ENCODE measurements around the gene KIAA1671.

KIAA1671 gene

DNA sequence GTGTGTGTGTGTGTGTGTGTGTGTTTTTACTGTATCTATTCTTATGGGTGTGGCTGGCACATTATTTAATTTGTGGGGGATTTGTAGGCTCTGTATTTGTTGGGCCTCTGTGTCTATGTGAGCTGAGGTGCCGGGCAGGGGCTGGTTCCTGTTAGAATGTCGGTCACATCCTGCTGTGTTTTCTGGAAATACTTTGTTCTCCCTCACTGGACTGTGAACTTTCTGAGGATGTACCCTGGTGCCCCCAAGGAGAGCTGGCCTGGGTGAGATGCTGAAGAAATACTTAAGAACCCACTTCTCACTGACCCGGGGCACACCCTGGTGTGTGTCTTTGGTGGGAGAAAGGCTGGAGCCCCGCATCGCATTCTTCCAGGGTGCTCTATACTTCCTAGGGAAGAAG is 28.6 kb downstream of the KIAA1671 start:
- DNase-seq (ENCODE audit: low read depth in 2 of 2): no peak

DNA sequence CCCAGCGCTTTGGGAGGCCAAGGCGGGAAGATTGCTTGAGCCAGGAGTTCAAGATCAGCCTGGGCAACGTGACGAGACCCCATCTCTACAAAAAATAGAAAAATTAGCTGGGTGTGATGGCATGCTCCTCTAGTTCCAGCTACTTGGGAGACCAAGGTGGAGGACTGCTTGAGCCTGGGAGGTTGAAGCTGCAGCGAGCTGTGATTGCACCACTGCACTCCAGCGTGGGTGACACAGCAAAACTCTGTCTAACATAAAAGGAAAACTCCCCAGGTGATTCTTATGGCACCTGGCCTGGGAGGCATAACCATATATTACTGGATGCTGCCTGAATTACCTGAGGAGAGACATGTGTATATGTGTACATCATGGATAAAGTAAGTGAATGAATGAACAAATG is 29.1 kb downstream of the KIAA1671 start:
- DNase-seq (ENCODE audit: low read depth in 2 of 2): no peak

DNA sequence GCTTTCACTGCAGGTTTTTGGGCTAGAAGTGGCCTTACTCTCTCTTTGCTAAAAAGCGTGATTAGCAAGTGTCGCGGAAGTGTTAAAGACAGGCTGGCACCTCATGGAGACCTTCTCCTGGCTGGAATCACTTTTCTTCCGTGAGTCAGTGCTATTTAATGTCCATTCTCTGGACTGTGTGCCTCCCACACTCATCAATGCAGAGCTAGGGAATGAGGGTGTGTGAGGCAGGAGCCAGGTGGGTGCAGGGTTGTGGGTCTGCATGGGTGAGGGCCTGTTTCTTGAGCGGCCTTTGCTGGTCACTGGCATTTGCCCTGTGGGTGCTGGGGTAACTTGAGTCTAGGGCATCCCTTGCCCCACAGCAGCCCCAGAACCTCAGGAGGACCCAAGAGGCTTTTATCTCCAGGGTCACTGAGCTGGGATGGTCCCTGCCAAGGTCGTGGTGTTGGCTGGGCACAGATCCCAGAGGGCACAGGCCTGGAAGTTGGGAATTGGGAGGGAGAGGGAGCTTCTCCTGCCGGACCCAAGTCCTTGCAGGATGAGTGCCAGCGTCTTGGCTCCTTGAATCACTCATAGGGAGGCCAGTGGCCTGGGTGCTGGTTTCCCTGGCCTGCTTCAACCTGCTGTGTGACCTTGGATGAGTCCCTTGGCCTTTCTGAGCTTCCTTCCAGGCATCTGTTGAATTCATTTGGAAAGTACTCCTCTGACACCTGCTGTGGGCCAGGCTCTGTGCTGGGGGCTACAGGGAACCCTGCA is 30.0 kb downstream of the KIAA1671 start:
- no peak for DNase-seq (ENCODE audit: low read depth in 2 of 2)

DNA sequence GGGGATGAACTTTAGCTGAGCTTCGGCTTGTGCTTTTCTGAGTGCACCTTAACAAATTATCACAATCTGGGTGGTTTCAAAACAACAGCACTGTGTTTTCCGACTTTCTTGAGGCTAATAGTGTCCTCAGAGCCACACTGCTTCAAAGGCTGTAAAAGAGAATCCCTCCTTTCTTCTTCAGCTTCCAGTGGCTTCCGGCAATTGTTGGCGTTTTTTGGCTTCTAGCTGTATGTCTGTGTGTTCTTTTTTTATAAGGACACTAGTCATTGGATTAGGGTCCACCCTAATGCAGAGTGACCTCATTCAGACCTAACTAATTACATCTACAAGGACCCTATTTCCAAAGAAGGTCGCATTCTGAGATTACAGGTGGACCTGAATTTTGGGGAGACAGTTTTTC is 30.6 kb downstream of the KIAA1671 start:
- no peak for DNase-seq (ENCODE audit: low read depth in 2 of 2)

DNA sequence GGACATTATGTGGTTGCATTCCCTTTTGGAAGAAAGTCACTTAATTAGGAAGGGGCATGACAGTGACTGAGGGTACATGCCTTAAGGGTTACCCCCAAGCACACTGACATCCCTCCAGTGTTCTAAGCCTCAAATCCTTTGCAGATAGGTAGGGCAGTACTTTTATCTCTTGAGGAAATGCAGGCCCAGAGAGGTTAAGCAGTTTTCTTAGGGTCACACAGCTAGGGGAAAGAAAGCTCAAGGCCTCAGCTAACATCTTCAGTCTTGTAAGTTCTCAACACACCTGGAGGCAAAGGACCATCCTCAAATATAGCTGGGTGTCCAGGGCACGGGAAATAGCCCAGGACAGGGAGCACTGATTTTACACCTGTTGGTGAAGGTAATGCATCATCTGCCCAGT is 31.6 kb downstream of the KIAA1671 start:
- no peak for DNase-seq (ENCODE audit: low read depth in 2 of 2)

DNA sequence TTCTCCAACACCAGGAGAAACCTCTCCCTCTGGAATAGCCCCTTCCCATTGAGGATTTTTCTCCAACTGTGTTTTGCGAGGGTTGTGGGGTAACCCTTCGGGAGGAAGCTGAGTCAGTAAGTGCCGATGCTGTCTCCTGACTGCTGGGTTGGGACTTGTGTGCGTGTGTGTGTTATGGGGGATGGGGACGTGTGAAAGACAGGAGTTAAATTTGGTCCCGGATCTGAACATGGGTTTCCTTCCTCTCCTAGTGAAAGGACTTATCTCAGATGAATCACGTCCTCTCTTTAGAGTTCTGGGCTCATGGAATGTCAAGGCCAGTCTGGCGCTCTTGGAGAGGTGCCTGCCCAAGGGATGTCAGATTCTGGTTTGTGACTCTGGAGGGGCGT is 33.3 kb downstream of the KIAA1671 start:
- DNase-seq (ENCODE audit: low read depth in 2 of 2): no peak

DNA sequence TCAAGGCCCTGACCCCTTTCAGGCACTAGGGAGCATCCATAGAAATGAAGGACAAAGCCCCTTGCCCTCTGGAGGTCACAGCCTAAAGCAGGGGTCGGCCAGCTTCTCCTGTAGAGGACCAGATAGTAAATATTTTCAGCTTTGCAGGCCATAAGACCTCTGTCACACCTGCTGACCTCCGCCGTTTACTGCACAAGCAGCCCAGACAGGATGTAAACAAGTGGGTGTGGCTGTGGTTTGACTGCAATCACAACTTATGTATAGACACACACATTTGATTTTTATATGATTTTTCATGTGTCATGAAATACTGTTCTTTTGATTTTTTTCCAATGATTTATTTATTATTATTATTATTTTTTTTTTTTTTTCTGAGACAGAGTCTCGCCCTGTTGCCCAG is 34.3 kb downstream of the KIAA1671 start:
- DNase-seq (ENCODE audit: low read depth in 2 of 2): no peak

DNA sequence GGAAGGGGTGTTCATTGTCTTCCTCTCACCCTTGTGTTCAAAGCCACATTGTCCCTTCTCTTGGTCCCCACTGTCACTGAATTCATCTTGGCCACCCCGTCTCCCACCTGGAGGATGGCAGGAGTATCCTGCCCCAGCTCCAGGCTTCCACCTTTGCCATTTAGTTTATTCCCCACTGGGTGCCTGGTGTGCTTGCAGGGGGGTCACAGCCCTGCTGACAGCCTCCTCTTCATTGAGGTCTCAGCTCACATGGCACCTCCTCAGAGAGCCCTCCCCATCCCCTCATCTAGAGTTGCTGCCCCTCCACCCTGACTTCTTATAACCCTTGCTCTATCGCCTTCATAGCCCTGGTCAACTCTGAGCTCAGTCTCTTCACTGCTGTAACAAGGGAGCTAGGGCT is 36.6 kb downstream of the KIAA1671 start:
- DNase-seq (ENCODE audit: low read depth in 2 of 2): no peak

DNA sequence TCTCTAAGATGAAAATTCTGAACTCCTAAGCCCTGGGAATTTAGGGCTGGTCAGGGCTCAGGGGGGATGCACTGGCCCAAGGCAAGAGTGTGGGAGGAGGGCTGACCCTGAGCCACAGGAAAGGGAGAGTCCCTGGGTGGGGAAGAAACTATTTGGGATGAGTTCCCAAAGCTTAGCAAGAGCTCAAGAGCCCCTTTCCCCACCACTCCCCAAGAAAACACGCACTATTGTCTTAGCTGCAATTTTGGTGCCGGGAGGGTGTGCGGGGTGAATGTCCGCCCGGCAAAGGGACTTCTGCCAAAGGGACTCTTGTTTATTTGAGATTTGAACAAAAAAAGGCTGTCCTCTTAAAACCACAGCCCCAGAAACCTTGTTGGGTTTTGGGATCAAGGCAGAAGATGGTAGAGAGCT is 37.0 kb downstream of the KIAA1671 start:
- no peak for DNase-seq (ENCODE audit: low read depth in 2 of 2)

DNA sequence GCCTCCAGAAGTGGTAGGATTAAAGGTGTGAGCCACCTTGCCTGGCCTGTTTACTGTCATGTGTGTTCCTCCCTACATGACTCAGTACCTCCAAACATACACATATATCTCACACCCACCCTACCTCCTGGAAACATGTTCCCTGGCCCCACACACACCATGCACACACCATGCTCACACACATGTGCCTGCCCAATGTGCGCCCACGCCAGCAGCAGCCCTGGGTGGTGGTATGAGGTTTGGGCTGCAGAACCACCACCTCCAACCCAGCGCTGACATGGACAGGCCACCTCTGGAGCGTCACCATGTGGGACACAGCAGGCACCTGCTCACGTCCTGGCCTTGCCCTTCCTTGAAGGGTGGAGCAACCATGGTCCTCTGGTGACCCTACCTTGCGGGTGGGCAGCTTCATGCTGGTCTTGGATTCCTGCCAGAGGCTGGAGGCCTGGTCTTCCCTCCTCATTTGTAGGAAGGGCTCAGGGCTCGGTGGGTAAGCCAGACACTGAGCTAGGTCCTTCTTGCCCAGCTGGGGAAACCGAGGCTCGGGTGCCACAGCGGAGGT is 37.9 kb downstream of the KIAA1671 start:
- DNase-seq (ENCODE audit: low read depth in 2 of 2): no peak

DNA sequence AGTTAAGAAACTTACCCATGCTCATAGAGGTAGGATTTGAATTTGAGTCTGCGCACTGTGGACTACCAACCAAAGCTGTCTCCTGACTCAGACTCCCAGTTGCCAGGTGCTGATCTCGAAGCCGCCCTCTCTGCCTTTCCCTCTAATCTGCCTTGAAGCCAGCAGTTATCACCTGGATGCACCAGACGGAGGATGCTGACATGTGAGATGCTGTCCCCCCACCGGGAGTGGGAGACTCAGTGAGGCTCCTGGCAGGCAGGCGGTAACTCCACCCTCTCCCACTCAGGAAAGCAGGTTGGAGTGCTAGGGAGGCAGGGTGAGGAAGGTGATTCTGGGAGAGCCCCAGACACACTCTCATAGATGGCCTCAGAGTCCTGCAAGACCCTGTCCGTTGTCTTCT is 40.4 kb downstream of the KIAA1671 start:
- no peak for DNase-seq (ENCODE audit: low read depth in 2 of 2)

DNA sequence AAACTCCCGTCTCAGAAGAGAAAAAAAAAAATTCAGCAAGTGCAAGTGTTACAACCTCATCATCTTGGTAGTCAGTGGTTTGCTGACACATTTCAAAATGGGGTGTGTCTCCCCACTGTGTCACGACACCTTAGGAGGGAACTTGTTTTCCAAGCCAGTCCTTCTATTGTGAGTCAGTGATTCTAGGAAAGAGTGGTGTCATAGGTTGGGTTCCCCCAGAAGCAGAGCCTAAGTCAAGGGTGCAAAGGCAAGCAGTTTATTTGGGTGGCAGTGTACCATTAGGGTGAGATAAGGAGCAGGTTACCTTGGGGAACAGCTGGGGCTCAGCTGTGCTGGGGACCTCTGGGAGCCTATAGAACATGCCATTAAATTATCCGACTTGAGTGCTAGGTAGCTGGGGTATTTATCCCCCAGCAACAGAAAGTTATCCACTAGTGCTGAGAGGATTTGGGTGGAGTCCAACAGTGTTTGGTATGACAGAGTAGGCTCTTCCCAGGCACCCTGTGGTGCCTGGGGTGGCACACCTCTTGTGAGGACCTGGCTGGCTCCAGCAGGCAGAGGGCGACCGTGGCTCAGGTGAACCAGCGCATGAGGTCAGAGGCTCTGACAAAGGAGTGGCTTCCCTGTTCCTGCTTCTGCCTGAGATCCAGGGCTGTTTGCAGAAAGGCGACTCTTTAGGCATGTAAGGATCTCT is 41.7 kb downstream of the KIAA1671 start:
- no peak for DNase-seq (ENCODE audit: low read depth in 2 of 2)

DNA sequence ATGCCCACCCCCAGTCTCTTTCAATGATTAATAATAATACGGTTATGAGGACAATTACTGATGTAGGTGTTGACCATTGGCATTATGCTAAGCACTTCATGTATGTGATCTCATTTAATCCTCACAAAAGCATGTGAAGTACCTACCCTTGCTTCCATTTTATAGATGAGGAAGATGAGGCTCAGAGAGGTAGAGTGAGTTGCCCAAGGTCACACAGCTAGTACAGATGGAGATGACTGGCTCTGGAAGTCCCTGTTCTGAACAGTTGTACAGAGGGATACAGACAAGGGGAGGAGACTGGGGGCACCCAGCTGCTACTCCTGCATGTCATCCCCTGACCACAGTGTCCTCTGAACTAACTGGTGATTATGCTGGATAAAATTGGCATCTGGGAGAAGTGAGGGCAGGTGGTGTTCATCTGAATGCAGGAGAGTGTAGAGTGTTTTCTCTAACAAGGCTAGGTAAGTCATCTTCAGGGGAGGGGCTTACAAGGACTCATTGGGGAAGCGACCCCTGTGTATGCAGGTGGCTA is 43.2 kb downstream of the KIAA1671 start:
- DNase-seq (ENCODE audit: low read depth in 2 of 2): no peak

DNA sequence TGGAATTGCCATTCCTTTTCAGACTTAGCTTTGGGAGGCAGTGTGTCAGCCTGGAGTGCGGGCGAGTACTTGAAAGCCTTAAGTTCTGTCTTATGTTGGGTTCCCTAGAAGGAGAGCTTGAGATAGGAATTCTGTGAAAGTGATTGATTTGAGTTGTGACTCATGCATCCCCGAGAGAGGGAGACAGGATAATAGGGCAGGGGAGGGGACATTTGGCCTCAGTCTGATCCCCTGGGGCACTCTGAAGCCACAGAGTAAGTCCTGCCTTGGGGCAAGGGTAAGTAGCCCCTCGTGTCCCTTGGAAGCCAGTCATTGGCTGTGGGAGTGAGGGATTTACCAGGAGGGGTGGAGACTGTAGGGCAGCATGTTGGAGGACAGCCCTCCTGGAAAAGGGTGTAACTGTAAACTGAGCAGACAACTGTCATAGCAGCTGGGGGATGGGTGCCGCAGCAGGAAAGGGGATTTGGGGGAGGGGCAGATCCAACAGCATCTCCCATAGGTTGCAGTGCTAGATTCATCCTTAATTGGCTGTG is 44.0 kb downstream of the KIAA1671 start:
- no peak for DNase-seq (ENCODE audit: low read depth in 2 of 2)

DNA sequence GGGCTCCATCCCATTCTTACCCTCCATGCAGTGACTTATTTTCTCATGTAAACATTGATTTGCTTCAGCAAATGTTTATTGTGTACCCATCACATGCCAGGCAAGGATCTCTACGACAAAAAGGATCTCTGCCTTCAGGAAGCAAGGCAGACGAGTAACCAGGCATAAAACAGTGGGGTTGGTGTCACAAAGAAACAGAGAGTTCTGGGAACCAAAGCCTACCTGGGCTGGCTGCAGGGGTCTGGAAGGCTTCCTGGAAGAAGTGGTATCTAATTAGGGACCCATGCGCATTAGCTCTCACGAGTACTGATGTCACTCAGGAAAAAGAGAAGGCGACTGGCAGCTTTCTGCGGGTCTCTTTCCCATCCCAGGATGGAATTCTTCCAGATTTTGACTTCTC is 44.5 kb downstream of the KIAA1671 start:
- no peak for DNase-seq (ENCODE audit: low read depth in 2 of 2)

DNA sequence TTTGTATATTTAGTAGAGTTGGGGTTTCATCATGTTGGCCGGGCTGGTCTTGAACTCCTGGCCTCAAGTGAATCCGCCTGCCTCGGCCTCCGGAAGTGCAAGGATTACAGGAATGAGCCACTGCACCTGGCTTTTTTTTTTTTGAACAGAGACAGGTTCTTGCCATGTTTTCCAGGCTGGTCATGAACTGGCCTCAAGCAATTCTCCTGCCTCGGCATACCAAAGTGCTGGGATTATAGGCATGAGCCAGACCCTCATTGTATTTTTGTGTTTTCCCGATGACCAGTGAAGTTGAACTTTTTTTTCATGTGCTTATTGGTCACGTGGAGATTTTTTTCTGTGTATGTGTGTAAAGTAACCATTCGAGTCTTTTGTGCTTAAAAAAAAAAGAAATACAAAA is 48.2 kb downstream of the KIAA1671 start:
- DNase-seq (ENCODE audit: low read depth in 2 of 2): no peak

DNA sequence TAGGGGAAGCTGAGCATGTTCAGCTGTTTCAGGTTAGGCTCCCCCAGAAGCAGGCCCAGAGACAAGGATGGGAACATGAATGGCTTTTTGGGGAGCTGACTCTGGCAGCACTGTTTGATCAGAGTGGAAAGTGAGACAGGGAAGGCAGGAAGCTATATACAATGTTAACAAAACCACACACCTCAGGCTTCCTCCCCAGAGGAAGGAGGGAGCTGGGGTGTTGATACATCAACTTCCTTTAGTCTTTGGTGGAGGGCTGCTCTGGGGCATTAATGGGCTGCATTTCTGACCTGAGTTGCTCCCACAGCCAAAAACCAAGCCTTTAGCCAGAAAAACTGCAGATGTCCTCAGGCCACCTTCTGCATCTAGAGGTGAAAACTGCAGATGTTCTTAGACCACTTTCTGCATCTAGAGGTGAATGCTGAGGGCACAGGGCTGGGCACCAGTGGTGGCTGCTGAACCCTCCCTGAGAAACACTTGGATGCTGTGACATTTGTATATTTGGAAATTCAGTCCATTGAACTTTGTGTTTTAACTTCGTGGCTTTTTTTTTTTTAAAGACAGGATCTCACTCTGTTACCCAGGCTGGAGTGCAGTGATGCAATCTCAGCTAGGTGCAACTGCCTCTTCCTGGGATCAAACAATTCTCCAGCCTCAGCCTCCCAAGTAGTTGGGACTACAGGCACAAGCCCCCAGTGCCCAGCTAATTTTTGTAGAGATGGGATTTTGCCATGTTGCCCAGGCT is 49.9 kb downstream of the KIAA1671 start:
- no peak for DNase-seq (ENCODE audit: low read depth in 2 of 2)

DNA sequence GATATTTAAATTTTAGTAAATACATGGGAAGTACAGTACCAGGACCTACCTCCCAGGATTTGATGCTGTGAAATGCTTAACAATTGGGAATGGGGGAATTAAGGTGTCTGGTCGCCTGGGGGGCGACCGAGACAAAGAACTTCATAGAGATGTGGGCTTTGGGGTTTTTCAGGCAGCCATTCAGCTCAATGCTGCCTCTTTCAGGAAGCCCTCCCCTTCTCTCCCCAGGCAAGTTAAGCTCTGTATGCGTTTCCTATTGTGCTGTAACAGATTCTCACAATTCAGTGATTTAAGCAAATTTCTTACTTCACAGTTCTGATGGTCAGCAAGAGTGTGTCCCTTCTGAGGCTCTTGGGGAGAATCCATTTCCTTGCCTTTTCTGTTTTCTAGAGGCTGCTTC is 53.8 kb downstream of the KIAA1671 start:
- DNase-seq (ENCODE audit: low read depth in 2 of 2): no peak

DNA sequence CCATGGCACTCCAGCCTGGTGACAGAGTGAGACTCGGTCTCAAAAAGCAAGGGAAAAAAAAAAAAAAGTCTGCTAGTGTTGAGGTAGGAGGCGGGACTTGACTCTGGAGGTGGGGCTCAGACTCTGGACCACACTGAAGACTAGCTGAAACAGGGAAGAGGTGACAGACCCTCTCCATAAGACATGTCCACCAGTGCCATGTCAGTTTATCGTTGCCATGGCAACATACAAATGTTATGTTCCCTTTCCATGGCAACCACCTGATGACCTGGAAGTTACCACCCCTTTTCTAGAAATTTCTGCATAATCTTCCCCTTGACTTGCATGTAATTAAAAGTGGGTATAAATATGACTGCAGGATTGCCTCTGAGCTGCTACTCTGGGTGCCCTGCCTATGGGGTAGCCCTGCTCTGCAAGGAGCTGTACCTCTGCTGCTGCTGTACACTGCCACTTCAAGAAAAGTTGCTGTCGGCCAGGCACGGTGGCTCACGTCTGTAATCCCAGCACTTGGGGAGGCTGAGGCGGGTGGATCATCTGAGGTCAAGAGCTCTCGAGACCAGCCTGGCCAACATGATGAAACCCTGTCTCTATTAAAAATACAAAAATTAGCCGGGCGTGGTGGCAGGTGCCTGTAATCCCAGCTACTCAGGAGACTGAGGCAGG is 55.1 kb downstream of the KIAA1671 start:
- DNase-seq (ENCODE audit: low read depth in 2 of 2): no peak

DNA sequence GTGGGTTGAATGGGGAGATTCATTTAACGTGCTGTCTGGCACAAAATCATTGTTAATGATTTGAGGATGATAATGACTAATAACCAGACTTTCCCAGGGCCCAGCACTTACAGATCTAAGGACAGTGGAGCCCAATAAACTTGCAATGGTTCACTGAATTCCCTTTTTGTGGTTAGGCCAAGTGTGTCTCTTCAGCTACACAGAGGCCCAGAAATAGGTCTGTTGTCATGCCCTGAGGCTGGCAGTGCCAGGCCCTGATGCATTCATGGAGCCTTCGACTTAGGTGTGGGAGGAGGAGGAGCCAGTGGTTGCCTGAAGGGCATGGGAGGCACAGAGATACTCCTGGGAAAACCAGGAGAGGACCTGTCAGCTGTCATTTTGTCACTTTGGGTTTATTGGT is 56.1 kb downstream of the KIAA1671 start:
- no peak for DNase-seq (ENCODE audit: low read depth in 2 of 2)

DNA sequence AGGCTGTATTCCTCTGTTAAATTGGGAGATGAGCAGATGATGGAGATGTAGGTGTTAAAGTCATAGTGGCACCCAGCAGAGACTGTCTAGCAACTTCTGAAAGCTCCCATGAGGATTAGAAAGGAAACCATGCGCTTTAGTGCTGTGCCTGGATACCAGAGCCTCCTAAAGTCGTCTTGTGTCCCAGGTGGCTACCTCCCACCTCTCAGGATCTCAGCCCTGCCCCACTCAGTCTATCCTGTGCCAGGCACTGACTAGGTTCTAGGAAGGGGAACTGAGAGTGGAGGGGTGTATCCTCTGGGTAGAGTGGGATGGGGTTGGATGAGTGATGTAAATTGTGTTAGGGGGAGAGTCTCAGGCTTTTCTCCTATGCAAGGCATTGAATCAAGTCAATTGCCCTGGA is 60.2 kb downstream of the KIAA1671 start:
- DNase-seq (ENCODE audit: low read depth in 2 of 2): no peak

DNA sequence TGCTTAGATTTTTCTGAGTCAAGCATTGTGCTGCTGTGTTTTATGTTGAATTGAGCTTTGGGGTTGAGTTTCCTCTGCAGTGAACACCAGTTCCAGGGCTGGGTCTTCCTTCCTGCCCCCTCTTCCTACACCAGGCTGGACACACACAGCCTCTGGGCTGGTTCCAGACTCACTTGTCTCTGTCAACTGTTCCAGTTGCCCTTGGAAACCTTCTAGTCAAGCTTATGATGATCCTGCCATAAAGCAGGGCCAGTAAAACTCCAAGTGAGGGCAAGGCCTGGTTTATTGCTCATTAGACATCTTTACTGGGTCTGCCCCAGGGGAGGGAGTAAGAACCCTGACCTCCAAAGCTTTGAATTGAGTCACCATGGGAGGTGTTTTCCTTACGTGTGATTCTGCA is 61.1 kb downstream of the KIAA1671 start:
- no peak for DNase-seq (ENCODE audit: low read depth in 2 of 2)

Measured in stimulated activated CD8-positive, alpha-beta memory T cell treated with anti-CD3 and anti-CD28 coated beads, Interleukin-7, amount 100 ng/mL, for 4 hours (primary cell).